GM12864 (cell line): ENCODE data around the gene UNC13B.
"Not testable (repeated sequence)": the region's sequence is repeated elsewhere in the genome, so short reads cannot be mapped to it uniquely, and the experiment has no call there.

Source experiments
- DNase-seq: peaks from one replicate; pipeline ENCODE4 v3.0.0-alpha.2; 2011; ENCODE audit warnings: low read depth
- H3K4me3 ChIP-seq: 2 replicates; pipeline ENCODE4 v1.5.1; 2011; ENCODE audit warnings: mild to moderate bottlenecking, low read depth, low read length, control low read depth
- CTCF ChIP-seq: IDR thresholded peaks from 2 replicates; pipeline ENCODE4 v1.5.1; 2011; ENCODE audit warnings: low read depth, mild to moderate bottlenecking, moderate library complexity, low read length, control low read depth, inconsistent platforms; ENCODE audit errors: missing control alignments

UNC13B gene

GRCh38 chr9:35229066-35229778 lies 67.4 kb downstream of the UNC13B start:
- no peak for DNase-seq
- TF ChIP-seq CTCF, result no peak
- no peak overlapping the region for H3K4me3 ChIP-seq

- TF ChIP-seq CTCF, result no peak
- DNase-seq, result no peak
- no peak overlapping the region for H3K4me3 ChIP-seq
Measured at GRCh38 chr9:35229779-35230143, 68.0 kb downstream of the UNC13B start.

GRCh38 chr9:35232867-35233544 lies 71.2 kb downstream of the UNC13B start:
- TF ChIP-seq CTCF, result no peak
- DNase-seq, result no peak
- no peak overlapping the region for H3K4me3 ChIP-seq

- H3K4me3 ChIP-seq, result no peak overlapping the region
- no peak for DNase-seq
- TF ChIP-seq CTCF, result no peak
Measured at GRCh38 chr9:35236692-35237091, 74.9 kb downstream of the UNC13B start.

GRCh38 chr9:35237311-35237710 lies 75.5 kb downstream of the UNC13B start:
- DNase-seq, result no peak
- H3K4me3 ChIP-seq, result no peak overlapping the region
- TF ChIP-seq CTCF, result no peak

GRCh38 chr9:35245945-35246344 lies 84.1 kb downstream of the UNC13B start:
- DNase-seq, H3K4me3 ChIP-seq: not testable (repeated sequence)

GRCh38 chr9:35253075-35253474 lies 91.3 kb downstream of the UNC13B start:
- no peak overlapping the region for H3K4me3 ChIP-seq
- no peak for DNase-seq
- TF ChIP-seq CTCF, result no peak
